NCI-H226 (cell line): ENCODE data around the gene FAIM2.
"Not testable (repeated sequence)": the region's sequence is repeated elsewhere in the genome, so short reads cannot be mapped to it uniquely, and the experiment has no call there.

Source experiments
- DNase-seq: peaks from one replicate; pipeline ENCODE4 v3.0.0-alpha.2; 2015

The FAIM2 gene

GRCh38 chr12:49892732-49893317 is 10.9 kb downstream of the FAIM2 start:
- DNase-seq: no peak

DNA sequence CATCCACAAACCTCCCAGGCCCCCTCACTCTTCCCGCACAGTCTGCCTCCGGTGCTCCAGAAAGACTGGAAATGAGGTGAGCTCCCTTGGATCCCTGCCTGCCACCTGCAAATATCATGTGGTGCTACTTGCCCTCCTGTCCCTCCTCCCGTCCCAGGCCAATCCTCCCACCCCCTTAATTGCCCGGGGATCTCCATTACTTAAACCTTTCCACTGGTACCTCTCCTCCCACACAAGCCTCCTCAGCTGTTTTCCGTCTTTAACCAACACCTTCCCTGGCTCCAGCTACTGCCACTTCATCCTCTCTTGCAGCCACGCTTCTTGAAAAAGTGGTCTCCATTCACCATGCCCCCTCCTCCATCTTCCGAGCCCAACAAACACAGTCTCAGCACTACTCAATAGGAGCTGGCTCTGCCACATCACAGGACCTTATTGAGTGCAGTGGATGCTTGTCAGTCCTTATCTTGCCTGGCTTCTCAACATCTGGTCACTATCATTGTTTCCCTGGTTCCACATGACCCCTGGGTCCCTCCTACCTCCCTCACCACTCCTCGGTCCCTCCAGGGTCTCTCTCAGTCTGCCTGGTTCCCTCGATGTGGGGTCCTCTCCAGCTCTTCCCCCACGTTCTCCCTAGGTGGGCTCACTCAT is 11.5 kb downstream of the FAIM2 start:
- no peak for DNase-seq

DNA sequence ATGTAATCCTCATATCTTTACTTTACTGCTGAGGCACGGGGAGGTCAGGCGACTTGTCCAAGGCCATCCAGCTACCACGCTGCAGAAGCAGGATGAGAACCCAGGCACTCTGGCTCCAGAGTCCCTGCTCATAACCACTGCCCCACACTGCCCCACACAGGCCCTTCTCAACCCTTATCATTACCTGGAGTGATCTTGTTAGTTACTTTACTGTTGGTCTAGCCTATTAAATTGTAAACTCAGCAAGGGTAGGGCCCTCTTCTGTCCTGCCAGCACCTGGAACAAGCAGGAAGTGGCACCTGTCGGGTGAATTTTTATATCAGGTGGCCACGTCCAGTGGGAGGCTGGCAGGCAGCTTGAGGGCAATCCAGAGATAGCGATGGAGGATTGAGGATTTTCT is 12.2 kb downstream of the FAIM2 start:
- no peak for DNase-seq

GRCh38 chr12:49891012-49891411 is 12.7 kb downstream of the FAIM2 start:
- no peak for DNase-seq

DNA sequence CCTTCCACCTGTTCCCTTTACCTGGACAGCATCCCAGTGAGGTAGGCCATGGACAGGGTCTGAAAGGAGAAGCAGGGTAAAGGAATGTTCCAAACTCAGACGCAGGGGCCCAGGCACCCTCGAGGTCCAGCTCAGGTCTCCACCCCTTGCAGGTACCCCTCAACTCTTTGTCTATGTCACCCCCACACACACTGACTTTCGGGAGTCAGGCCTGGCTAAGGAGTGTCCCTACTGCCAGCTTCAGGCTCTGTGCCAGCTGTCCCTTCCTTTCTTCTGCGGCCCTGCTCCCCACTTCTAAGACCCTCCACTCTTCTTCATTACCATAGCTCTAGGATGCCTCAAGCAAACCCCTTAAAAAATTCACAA is 13.6 kb downstream of the FAIM2 start:
- DNase-seq: no peak

DNA sequence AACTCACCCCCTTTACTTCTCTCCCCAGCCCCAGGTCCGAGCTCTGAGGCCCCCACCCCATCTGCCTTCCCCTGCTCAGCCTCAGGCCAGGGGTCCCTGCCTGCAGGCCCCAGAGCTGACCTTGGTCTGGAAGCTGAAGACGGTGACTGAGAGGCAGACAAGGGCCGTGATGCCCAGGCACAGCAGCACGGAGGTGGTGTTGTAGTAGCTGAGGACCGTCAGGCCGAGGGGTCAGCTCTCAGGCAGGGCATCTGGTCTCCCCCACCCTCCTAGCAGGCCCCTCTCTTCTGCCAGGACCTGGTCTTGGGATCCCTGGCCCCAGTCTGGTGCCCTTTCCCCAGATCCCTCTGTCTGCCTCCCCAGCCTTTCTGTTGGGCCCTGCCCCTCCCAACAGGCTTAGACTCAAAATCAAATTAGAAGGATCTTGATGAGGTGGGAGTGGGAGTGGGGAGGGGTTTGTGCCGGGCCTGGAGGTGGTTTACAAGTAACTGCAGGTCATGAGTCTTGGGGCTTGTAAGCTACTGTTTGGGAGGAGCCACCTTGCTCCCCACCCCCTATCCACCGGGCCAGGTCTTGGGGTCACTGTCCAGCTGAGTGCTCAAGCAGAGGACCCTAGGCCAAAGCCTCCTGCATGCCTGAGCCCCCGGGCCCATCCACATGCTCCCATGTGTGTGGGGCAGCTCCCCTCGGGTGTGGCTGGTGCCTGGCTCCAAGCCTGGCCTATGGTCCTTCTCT is 14.2 kb downstream of the FAIM2 start:
- no peak for DNase-seq

GRCh38 chr12:49888461-49889151 is 15.1 kb downstream of the FAIM2 start:
- DNase-seq: no peak

GRCh38 chr12:49887536-49888401 is 15.9 kb downstream of the FAIM2 start:
- DNase-seq: no peak

GRCh38 chr12:49887091-49887490 is 16.6 kb downstream of the FAIM2 start:
- no peak for DNase-seq

DNA sequence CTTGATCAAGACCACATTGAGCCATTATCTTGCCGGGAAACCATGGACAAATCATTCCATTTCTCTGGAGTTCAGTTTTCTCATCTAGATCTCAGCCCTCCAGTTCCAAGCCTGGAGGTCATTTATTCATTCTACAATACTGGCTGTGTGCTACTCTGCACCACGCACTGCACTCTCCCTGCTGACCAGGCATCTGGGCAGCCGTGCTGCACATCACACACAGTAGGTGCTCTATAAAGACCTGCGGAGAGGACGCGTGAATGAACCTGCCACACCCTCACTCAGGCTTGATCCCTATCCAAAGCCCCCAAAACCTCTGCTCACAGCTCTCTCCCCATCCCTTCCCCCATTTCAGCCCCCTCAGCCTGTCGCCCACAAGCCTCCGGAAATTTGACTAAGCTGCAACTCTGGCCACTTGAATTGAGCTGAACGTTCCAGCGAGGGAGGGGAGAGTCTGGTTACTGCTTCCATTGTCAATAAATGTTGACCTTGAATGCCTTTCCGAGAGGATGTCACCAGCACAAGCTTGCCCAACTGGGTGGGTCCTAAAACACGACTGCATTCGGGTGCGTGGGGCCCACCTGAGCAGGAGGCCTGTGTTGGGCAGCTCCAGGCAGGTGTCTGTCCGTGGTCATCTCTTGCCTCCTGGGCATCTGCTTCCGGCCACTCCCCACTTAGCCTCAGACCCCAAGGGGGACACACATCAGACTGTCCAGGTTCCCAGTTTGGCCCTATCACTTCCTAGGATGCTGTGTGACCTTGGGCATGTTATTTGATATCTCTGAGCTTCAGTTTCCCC is 17.8 kb downstream of the FAIM2 start:
- no peak for DNase-seq

DNA sequence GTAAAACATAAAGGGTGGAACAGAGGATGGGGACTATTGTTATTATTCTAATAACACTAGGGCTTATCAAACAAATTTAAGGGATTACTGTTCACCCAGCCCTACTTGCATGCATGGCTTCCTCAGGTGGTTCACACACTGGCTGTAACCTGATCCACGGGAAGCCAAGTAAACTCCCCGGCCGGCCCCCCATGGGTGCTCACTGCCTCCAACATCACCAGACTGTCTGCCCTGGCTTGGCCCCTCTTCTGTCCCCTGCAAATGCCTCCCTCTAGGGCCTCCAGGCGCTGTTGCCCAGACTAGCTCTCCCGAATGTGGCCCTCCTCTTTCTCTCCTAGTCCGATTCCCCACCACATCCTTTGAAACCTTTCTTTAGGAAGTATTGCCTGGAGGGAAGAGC is 18.6 kb downstream of the FAIM2 start:
- no peak for DNase-seq

- no peak for DNase-seq
These were observed 20.7 kb downstream of the FAIM2 start for GRCh38 chr12:49882851-49883464.

GRCh38 chr12:49882248-49882850 is 21.4 kb downstream of the FAIM2 start:
- no peak for DNase-seq

DNA sequence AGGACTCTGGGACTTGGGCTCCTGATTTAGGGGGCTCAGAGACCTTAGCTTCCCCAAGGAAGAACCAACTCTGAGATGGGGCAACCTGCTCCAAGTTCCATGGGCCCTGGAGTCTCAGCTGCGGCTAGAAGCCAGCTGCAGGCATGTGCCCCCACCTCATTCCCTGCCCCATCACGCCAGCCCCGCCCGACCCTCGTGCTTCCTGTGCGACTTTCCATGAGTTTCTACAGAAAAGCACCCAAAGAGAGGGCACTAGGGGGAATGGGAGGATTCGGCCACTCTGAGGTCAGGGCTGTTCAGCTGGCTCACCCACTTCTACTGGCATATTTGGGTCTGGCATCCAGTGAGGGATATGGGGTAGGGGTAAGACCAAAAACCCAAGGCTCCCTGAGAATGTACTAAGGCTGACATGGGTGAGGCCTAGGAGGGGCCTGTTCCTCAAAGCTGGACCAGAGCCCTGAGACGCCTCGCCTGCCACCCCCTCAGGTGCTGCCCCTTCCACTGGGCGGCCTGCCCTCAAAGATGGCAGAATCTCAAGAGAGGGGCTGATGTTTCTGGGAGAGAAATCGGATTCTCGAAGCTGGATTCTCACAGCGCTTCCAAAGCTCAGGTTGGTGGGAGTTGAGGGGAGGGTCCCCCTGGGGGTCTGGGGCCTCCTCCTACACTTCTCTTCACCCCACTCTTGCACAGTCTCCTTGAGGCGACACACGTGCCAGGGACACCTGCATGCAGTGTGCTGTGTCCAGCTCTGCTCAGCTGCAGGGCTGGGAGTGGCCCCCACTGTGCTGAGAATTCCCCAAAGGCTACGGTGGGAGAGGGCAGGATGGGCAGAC is 22.1 kb downstream of the FAIM2 start:
- DNase-seq: no peak

- DNase-seq: no peak
These were observed 22.8 kb downstream of the FAIM2 start for GRCh38 chr12:49880756-49881414.

DNA sequence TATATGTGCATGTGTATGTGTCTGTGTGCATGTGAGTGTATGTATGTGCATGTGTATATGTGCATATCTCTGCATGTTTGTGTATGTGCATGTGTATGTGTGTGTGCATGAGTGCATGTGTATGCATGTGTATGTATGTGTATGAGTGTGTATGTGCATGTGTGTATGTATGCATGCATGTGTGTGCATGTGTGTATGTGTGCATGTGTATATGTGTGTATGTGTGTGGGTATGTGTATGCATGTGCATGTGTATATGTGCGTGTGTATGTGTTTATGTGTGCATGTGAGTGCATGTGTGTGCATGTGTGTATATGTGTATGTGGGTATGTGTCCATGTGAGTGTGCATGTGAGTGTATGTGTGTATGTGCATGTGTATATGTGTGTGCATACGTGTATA is 24.6 kb downstream of the FAIM2 start:
- DNase-seq: not testable (repeated sequence)

GRCh38 chr12:49878021-49878420 is 25.7 kb downstream of the FAIM2 start:
- no peak for DNase-seq

GRCh38 chr12:49877066-49877465 is 26.6 kb downstream of the FAIM2 start:
- DNase-seq: no peak

DNA sequence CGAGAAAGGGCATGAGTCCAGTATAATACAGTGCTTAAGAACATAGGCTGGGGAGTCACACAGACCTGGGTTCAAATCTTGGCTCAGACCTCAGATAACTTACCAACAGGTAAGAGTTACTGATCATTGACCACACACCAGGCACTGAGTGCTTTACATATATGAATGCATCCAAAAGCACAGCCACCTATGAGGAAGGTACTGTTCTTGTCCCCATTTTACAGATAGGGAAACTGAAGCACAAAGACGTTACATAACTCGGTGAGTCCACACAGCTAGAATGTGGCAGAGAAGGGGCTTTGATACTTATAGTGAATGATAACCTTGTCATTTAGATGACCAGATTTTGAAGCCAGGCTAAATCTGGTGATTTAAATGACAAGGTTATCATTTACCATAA is 27.6 kb downstream of the FAIM2 start:
- DNase-seq: no peak
